CD4-positive, alpha-beta T cell treated with Interleukin-6 at 100 ng/mL for 8 hours (primary cell): ENCODE data around the gene PRR33.
"Not testable (repeated sequence)": the region's sequence is repeated elsewhere in the genome, so short reads cannot be mapped to it uniquely, and the experiment has no call there.

ENCODE experiments used
- DNase-seq: peaks from one replicate; pipeline ENCODE4 v3.0.0-alpha.2; 2020; ENCODE audit warnings: mixed read lengths, low spot score

The PRR33 gene

DNA sequence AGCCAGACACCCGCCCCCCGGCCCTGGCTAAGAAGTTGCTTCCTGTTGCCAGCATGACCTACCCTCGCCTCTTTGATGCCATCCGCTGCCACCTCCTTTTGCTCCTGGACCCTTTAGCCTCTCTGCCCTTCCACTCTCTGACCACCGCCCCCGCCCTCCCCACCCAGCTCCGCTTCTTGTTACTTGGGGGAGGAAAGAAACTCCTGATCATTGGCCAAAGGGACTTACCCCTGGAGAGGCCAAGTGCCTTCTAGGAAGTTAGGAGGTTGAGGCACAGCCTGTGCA is at the start of gene PRR33:
Gene PRR33, minus strand, starts transcription at position 65 of the 285 bp plus-strand sequence. CDS start 1,311 bp downstream, outside the sequence.
- DNase-seq = no peak

GRCh38 chr11:1939788-1940187 is 48.1 kb upstream of the PRR33 start:
- DNase-seq = not testable (repeated sequence)

DNA sequence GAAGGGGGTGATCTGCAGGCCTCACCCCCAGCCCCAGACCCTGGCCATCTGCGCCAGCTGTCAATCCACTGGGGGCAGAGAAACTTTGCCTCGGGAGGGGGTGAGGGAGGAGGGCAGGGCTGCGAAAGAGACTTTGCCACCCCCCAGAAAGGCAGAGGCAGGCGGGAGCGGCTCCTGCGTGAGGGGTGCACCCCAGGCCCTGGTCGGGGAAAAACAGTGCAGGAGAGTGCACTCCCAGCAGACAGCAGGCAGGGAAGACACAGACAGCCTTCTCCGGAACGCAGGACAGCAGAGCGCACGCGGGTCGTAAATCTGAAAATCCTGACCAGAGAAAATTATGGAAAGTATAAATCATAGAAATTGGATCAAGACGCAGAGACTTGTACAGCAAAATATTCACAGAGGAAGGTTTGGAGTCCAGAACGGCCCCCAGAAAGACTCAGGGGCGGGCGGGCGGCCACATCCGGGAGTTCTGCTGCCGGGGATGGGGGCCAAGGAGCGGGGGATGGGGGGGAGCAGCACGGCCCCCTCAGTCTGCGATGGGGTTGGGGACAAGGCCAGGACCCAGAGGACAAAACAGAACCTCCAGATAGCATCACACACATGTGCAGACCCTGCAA is 47.4 kb upstream of the PRR33 start:
- no peak for DNase-seq

- DNase-seq = no peak
Observed at GRCh38 chr11:1938343-1939005, 46.8 kb upstream of the PRR33 start.

DNA sequence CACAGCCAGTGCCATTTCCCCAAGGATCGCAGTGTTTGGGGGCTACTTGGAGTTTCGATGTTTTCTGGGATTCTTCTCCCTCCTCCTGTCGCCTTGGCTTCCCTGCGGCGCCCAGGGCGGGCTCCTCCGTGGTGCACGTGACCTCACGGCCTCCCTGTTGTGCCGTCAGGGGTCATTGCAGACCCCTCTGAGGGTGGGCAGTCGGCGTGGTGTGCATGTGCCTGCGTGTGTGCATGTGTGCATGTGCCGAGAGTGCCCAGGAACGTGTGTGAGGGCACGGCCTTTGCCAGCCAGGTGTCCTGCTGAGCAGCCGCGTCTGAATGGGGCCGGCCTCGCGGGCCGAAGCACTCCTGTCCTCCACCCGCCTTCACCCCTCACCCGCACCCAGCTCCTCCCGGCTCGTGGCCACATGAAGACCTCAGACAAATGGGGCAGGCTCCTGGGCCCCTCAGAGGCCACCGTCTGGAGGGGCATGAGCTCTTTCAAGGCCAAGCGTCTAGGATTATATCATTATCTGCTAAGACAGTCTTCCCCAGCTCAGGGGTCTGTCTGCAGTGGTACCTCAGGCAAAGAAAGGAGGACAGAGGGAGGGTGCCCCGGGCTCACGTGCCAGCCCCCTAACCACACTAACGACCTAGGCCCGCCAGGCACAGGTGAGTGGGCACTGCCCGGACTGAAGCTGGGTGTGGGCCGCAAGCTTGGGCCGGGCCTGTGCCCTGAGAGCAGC is 46.1 kb upstream of the PRR33 start:
- no peak for DNase-seq

DNA sequence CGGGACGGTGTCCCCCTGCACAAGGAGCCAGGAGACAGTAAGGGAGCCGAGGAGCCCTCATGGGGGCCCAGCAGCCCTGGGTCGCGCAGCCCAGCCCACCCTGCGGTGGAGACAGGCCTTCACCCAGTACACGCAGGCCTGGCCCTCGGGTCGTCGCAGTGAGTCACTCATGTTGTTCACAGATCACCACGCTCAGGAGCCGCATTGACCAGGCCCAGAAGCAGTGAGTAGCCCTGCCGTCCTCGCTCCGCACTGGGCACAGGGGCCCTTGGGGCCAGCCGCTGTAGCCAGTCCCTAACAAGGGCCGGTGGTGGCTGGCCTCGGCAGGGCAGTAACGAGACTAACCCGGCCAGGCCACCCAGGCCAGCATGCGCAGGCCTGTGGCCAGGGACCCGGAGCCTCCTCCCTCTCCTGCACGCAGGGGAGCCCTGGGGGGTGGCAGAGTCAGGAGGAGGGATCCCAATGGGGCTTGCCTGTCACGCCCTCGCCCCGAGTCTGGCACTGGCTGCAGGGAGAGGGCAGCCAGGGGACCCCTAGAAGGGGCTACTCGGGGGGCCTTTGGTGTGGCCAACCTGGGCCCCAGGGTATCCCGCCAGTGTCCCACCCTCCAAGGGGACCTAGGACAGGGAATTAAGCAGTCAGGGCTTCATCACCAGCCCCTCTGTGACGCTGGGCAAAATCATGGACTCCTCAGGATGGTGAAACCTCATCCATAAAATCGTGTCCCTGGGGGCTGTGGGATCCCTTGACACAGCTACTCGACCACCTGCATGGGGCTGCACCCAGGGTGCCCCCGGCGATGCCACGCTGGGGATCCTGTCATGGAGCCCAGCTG is 45.3 kb upstream of the PRR33 start:
- no peak for DNase-seq

DNA sequence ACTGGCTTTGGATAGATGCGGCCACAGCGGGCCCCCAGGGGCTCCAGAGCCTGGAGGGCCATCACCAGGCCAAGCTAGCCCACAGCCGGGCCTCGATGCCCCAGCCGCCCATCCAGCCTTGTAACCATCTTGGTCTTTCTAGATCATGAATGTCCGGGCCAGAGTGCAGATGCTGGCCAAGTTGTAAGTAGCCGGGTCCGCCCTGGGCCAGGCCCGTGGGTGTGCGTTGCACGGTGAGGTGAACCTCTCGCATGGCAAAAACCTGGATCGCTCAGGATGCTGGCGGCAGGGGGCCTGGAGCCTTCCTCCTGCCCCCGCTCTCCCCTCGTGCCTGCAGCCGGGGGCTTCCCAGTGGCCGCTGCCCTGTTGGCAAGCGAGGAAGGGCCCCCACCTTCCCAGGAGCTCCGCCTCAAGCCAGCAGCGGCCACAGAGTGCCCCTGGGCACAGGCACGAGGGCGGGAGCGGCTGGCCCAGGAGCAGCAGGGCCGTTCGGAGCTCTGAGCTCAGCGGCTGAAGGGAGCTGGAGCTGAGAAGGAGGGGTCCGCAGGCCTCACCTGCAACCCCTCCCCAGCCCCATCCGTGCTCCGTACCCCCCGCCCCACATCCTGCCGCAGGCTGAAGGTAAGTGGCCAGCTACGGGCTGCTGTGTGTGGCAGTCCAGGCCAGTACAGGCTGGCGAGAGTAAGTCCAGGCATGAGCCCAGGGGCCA is 44.5 kb upstream of the PRR33 start:
- no peak for DNase-seq

GRCh38 chr11:1935156-1936071 is 43.7 kb upstream of the PRR33 start:
- no peak for DNase-seq

GRCh38 chr11:1934335-1935155 is 42.9 kb upstream of the PRR33 start:
- DNase-seq = no peak

DNA sequence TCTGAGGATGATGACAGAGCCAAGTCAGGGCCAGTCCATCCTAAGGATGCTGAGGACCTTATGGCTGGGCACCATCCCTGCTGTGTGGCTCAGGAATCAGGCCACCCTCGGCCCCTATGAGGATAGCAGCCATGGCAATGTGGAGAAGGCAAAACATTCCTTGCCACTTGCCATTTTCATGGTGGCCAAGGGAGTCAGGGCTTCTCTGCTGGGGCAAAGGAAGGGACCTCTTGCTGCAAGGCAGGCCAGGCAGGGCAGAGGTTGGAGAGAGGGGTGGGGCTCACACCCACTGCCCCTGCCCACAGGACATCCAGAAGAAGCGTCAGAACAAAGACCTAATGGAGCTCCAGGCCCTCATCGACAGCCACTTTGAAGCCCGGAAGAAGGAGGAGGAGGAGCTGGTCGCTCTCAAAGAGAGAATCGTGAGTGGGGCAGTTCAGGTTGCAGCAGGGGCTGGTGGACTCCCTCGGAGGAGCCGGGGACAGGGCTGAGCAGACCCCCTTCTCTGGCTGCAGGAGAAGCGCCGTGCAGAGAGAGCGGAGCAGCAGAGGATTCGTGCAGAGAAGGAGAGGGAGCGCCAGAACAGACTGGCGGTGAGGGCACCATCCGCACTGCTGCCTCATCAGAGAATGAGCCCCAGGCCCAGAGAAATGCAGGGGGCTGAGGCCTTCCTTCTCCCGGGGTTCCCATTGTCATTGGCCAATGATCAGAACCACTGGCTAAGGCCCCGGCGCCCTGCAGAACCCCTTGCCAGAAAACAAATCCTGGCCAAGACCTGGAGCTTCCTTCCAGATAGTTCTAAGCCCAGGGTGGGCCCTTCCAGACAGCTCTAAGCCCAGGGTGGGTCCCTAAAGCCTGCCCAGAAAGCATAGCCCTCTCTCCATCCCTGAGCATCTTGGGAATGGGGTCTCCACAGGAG is 42.0 kb upstream of the PRR33 start:
- DNase-seq = no peak

GRCh38 chr11:1932681-1933080 is 41.0 kb upstream of the PRR33 start:
- DNase-seq = no peak

DNA sequence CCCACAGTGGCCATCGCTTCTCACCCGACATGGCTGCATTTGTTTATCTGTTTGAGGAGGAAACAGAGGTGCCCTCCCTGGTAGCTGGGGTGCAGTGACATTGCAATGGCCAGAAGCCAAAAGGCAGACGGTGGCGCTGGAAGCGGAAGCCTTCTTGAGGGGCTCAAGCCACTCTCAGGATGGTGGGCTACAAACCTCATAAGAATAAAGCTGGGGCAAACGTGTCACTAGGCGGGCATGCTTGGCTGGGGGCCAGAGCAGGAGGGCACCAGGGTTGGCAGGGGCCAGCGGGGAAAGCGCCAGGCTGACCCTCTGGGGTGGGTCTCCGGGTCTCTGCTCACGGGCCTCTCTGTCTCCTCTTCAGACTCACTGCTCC is 40.4 kb upstream of the PRR33 start:
- DNase-seq = no peak

DNA sequence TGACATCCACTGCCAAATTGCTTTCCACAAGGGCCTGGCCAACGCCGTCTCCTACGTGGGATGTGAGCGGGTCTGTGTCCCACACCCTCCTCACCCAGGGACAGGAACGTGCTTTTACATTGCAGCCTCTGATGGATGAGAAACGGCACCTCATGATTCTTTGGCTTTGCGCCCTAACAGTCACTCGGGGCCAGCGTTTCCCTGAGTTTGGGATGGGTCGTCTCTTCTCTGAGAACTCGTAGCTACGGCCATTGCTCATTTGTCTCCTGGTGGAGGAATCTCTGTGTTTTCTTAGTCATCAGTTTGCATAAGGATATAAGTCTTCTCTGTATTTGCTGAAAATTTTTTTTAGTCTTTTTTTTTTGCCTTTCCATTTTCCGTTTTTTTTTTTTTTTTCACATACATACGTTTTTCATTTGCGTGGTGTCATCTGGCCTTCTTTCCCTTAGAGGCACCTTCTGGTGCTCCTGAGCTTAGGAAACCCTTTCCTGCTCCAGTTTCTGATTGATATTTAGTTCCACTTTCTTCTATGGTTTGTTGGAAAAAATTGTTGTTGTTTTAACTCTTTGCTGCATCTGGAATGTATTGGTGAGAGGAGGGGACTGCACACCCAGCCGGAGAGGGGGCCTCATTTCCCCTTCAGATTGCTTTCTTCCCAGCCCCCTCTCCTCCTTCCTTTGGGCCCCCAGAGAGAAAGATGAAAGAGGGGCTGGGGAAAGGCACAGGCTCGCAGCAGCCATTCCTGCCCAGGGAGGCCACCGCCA is 39.8 kb upstream of the PRR33 start:
- DNase-seq = no peak

DNA sequence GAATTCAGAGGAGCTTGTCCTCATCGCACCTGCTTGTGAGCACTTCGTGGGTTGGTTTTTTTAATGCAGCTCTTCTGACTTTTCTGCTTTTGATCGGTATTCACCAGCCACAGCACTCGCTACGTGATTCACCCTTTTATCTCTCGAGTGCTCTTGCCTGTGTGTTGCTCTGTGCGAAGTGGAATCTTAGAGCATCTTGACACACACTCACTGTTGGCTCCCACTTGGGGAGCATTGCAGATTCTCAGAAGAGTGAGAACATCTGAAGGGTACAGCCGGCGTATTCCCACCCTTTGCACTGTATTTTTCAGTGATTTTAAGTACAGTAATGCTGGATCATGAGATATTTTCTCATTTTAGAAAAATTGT is 38.8 kb upstream of the PRR33 start:
- no peak for DNase-seq

- no peak for DNase-seq
Observed at GRCh38 chr11:1929621-1930461, 38.1 kb upstream of the PRR33 start.

GRCh38 chr11:1928891-1929541 is 37.3 kb upstream of the PRR33 start:
- DNase-seq = no peak

DNA sequence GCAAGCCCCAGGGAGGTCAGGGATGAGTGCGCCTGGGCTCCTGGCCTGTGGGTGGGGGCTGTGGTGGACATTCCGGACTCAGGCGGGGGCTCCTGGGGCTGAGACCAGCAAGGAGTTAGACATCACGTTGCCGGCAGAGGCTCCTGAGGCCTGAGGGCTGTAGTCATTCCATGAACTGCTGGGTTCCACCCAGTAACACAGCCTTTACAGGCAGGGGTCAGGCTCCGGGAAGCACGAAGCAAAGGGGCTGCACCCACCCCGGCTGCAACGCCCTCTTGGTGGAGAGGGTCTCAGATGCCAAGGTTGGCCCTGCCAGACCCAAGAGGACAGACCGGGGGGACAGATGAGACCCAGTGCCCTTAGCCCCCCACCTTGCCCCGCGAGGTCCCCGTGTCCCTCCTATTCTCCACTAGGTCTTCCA is 36.8 kb upstream of the PRR33 start:
- no peak for DNase-seq
